HCT116 (cell line): ENCODE results near the gene BNIP5. TPM values are rescaled to one million over a fixed set of nuclear protein-coding genes. Genes with fewer than 3 reads are reported as not detected.

Experiments used
- ATAC-seq: fragments of 200-7000 bp; cut with Tn5 transposase; 2 replicates; pipeline ENCODE4 v1.9.1; 2020; ENCODE audit warnings: mild to moderate bottlenecking, moderate library complexity
- BruUV-seq: library from RNA; stranded (reverse); fragments of 400-500 nt; replicated peaks from 2 replicates; lab custom pipeline; 2021; lab: Mats Ljungman, UMichigan
- CTCF ChIA-PET: fragments of 300-600 bp; sonication (Branson Sonifier 250); formaldehyde crosslinking; loops from one replicate; lab custom pipeline; 2021; ENCODE audit warnings: antibody characterized with exemption; lab: Charles Lee
- POLR2A ChIA-PET: fragments of 300-600, 350-600 bp; sonication (Branson Sonifier 250); formaldehyde crosslinking; loops from one replicate; lab custom pipeline; 2021; ENCODE audit warnings: antibody characterized with exemption; lab: Charles Lee
- RAD21 ChIA-PET, 2 experiments: fragments of 300-600 bp; sonication (Branson Sonifier 250); formaldehyde crosslinking; loops; one replicate each; lab custom pipeline; 2023; ENCODE audit warnings: low total read pairs in 2 of 2; ENCODE audit not compliant: uncharacterized antibody in 2 of 2, unreplicated experiment in 2 of 2, low non-redundant PET in 1 of 2; lab: Charles Lee
- DNase-seq: peaks from one replicate; pipeline ENCODE4 v3.0.0-alpha.2; 2010; ENCODE audit warnings: low read depth, low spot score
- H2AFZ ChIP-seq: fragments of 200-600 bp; shearing (Covaris generic), sonication (generic); 2 replicates; pipeline ENCODE4 v1.6.1; 2017; ENCODE audit warnings: low read depth, mixed run types, mixed read lengths, antibody characterized with exemption, low read length; ENCODE audit not compliant: poor library complexity, severe bottlenecking
- H3K27ac ChIP-seq: 2 replicates; pipeline ENCODE4 v1.5.1; 2012; ENCODE audit warnings: low read depth, low read length
- H3K27me3 ChIP-seq: fragments of 200-600 bp; sonication (generic); 2 replicates; pipeline ENCODE4 v1.6.1; 2016; ENCODE audit warnings: mixed run types, low read length, mixed read lengths; ENCODE audit not compliant: insufficient read depth
- H3K36me3 ChIP-seq, 2 experiments: fragments of 200-500 bp in 1 of 2; fragments of 200-600 bp in 1 of 2; sonication (Bioruptor generic) in 1 of 2; sonication (generic) in 1 of 2; 2 replicates each; pipeline versions ENCODE4 v1.5.1 to v1.6.1; 2014 to 2016; ENCODE audit warnings: low read length in 2 of 2, inconsistent platforms in 1 of 2, mixed read lengths in 1 of 2, mixed run types in 1 of 2; ENCODE audit not compliant: insufficient read depth in 2 of 2, control insufficient read depth in 1 of 2
- H3K4me1 ChIP-seq, 2 experiments: fragments of 200-600 bp in 1 of 2; sonication (generic) in 1 of 2; 2 replicates each; pipeline versions ENCODE4 v1.5.1 to v1.6.1; 2012 to 2017; ENCODE audit warnings: low read length in 2 of 2, inconsistent platforms in 1 of 2, mild to moderate bottlenecking in 1 of 2, mixed read lengths in 1 of 2, mixed run types in 1 of 2, moderate library complexity in 1 of 2; ENCODE audit not compliant: insufficient read depth in 2 of 2, control insufficient read depth in 1 of 2
- H3K4me2 ChIP-seq: fragments of 200-600 bp; sonication (generic); 2 replicates; pipeline ENCODE4 v1.6.1; 2017; ENCODE audit warnings: mixed run types, low read length, mixed read lengths
- H3K4me3 ChIP-seq, 2 experiments: fragments of 200-600 bp in 1 of 2; sonication (generic) in 1 of 2; replicated peaks in 1 of 2; 2 replicates each; pipeline ENCODE4 v1.5.1; 2011 to 2016; ENCODE audit warnings: low read length in 2 of 2, control low read depth in 1 of 2, low read depth in 1 of 2, mild to moderate bottlenecking in 1 of 2, mixed read lengths in 1 of 2, mixed run types in 1 of 2
- H3K79me2 ChIP-seq: fragments of 200-600 bp; sonication (generic); 2 replicates; pipeline ENCODE4 v1.6.1; 2017; ENCODE audit warnings: mild to moderate bottlenecking, mixed run types, low read length, moderate library complexity, mixed read lengths; ENCODE audit not compliant: insufficient read depth
- H3K9ac ChIP-seq: fragments of 200-600 bp; sonication (generic); 2 replicates; pipeline ENCODE4 v1.6.1; 2016; ENCODE audit warnings: low read length, mixed read lengths
- H3K9me2 ChIP-seq: fragments of 200-600 bp; sonication (generic), shearing (Covaris generic); 2 replicates; pipeline ENCODE4 v1.6.1; 2017; ENCODE audit warnings: mixed run types, mild to moderate bottlenecking, moderate library complexity; ENCODE audit not compliant: insufficient read depth
- H3K9me3 ChIP-seq, 2 experiments: fragments of 200-500 bp in 1 of 2; fragments of 200-600 bp in 1 of 2; sonication (Bioruptor generic) in 1 of 2; sonication (generic) in 1 of 2; 2 replicates each; pipeline ENCODE4 v1.6.1; 2014 to 2017; ENCODE audit warnings: low read length in 2 of 2, mixed read lengths in 2 of 2, inconsistent platforms in 1 of 2, low read depth in 1 of 2, mild to moderate bottlenecking in 1 of 2, mixed run types in 1 of 2, moderate library complexity in 1 of 2; ENCODE audit not compliant: control insufficient read depth in 1 of 2, insufficient read depth in 1 of 2
- H4K20me1 ChIP-seq: fragments of 200-600 bp; sonication (generic), shearing (Covaris generic); 2 replicates; pipeline ENCODE4 v1.6.1; 2017; ENCODE audit warnings: mixed run types, mild to moderate bottlenecking, moderate library complexity; ENCODE audit not compliant: insufficient read depth
- CTCF ChIP-seq, 3 experiments: fragments of 200-600 bp in 1 of 3; sonication (generic) in 1 of 3; IDR thresholded peaks in 2 of 3; conservative IDR thresholded peaks in 1 of 3; 2 replicates each; pipeline ENCODE4 v1.5.1; 2012 to 2017; ENCODE audit warnings: low read depth in 2 of 3, low read length in 2 of 3, antibody characterized with exemption in 1 of 3, borderline replicate concordance in 1 of 3, control low read depth in 1 of 3, mild to moderate bottlenecking in 1 of 3, mixed read lengths in 1 of 3, mixed run types in 1 of 3, moderate library complexity in 1 of 3; ENCODE audit not compliant: insufficient read depth in 1 of 3
- ELF1 ChIP-seq: IDR thresholded peaks from 2 replicates; pipeline ENCODE4 v1.6.1; 2012; ENCODE audit warnings: low read depth, borderline replicate concordance
- RAD21 ChIP-seq: IDR thresholded peaks from 2 replicates; pipeline ENCODE4 v1.6.1; 2012; ENCODE audit warnings: low read depth, mild to moderate bottlenecking
- SIN3A ChIP-seq: IDR thresholded peaks from 2 replicates; pipeline ENCODE4 v1.6.1; 2012; ENCODE audit warnings: low read depth
- TCF7L2 ChIP-seq: IDR thresholded peaks from 2 replicates; pipeline ENCODE4 v1.7.0; 2011; ENCODE audit warnings: borderline replicate concordance, inconsistent platforms; ENCODE audit not compliant: insufficient read depth, insufficient read length; ENCODE audit errors: extremely low read depth
- YY1 ChIP-seq: IDR thresholded peaks from 2 replicates; pipeline ENCODE4 v1.6.1; 2011; ENCODE audit warnings: low read length, low read depth, moderate library complexity, mild to moderate bottlenecking; ENCODE audit not compliant: insufficient replicate concordance; ENCODE audit errors: extremely low read depth
- ZBTB33 ChIP-seq: IDR thresholded peaks from 2 replicates; pipeline ENCODE4 v1.6.1; 2011; ENCODE audit warnings: mild to moderate bottlenecking, low read length, moderate library complexity; ENCODE audit not compliant: insufficient replicate concordance; ENCODE audit errors: extremely low read depth
- ZFX ChIP-seq: fragments of 450-650 bp; IDR thresholded peaks from 2 replicates; pipeline ENCODE4 v1.6.1; 2017
- ZNF274 ChIP-seq: fragments of 200-500 bp; sonication (Bioruptor generic); IDR thresholded peaks from 2 replicates; pipeline ENCODE4 v1.6.1; 2014; ENCODE audit warnings: mild to moderate bottlenecking, low read depth, low read length, inconsistent platforms
- intact Hi-C: fragments of 100-400 bp; cut with micrococcal nuclease; formaldehyde crosslinking; loops from 2 replicates; pipeline ENCODE4 v1.10.0; 2022
- total RNA-seq: library from RNA; stranded (reverse); gene quantifications from one replicate; pipeline ENCODE4 v1.2.1, GENCODE V29; 2021; ENCODE audit not compliant: unreplicated experiment
- TF ChIP-seq, protein P1 (sequence below): IDR thresholded peaks from 2 replicates; pipeline ENCODE4 v1.6.1; 2012; ENCODE audit warnings: low read depth

The BNIP5 gene
- total RNA-seq, 1 experiment from 2014 or later: not detected

DNA sequence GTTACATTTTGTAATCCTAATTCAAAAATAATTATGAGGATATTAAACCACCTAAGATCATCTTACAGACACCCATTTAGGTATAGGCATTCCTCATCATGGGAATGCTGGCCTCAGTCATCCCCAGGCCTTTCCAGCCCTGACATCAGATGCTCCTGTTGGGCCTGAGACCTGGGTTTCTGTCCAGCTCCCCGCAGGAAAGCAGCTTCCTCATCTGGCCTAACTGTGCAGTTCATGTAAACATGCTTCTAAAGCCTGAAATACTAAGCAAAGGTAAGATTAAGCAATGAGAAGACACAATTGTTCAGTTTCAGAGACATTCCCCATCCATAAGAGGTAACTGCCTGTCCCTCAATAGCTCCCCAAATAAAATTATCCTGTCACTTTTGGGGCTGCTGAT, 31.7 kb upstream of the BNIP5 start (continued):
- TF ChIP-seq ZBTB33: no peak
- TF ChIP-seq ZNF274: no peak
- no peak for TF ChIP-seq SIN3A

DNA sequence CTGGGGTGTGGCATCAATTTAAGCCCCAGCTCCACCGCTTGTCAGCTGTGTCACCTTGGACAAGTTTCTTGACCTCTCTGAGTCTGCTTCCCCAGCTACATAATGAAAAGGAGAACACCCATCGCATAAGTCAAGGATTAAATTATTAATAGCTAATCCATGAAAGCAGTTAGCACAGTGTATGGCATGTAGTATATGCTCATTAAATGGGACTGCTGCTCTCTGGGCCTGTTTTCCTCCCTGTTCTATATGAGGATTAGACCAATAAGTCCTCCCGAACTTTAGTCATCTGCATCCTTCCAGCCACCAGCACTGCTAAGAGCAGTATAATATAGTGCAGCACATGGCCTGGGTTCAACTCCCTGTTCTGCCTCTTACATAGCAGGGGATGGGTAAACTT, 31.1 kb upstream of the BNIP5 start:
- intact Hi-C loops: no loop called here
- TF ChIP-seq RAD21: no peak
- TF ChIP-seq ELF1: no peak
- no peak for TF ChIP-seq CTCF (IDR thresholded peaks at IDR 0.05 in 2 of 3, conservative IDR thresholded peaks at IDR 0.05 in 1 of 3; ENCODE audit: borderline replicate concordance in 1 of 3, insufficient read depth in 1 of 3, low read depth in 2 of 3, low read length in 2 of 3)
- TF ChIP-seq ZFX: no peak
- no peak for TF ChIP-seq ZBTB33
- TF ChIP-seq YY1: no peak
- TF ChIP-seq, protein P1, sequence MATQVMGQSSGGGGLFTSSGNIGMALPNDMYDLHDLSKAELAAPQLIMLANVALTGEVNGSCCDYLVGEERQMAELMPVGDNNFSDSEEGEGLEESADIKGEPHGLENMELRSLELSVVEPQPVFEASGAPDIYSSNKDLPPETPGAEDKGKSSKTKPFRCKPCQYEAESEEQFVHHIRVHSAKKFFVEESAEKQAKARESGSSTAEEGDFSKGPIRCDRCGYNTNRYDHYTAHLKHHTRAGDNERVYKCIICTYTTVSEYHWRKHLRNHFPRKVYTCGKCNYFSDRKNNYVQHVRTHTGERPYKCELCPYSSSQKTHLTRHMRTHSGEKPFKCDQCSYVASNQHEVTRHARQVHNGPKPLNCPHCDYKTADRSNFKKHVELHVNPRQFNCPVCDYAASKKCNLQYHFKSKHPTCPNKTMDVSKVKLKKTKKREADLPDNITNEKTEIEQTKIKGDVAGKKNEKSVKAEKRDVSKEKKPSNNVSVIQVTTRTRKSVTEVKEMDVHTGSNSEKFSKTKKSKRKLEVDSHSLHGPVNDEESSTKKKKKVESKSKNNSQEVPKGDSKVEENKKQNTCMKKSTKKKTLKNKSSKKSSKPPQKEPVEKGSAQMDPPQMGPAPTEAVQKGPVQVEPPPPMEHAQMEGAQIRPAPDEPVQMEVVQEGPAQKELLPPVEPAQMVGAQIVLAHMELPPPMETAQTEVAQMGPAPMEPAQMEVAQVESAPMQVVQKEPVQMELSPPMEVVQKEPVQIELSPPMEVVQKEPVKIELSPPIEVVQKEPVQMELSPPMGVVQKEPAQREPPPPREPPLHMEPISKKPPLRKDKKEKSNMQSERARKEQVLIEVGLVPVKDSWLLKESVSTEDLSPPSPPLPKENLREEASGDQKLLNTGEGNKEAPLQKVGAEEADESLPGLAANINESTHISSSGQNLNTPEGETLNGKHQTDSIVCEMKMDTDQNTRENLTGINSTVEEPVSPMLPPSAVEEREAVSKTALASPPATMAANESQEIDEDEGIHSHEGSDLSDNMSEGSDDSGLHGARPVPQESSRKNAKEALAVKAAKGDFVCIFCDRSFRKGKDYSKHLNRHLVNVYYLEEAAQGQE: no peak
- TF ChIP-seq TCF7L2: no peak
- Histone ChIP-seq H3K9me2 (no peaks in the 10 kb centered on the region), H3K9me3 (no peaks in the 10 kb centered on the region), H3K9ac (no peak overlapping the region), H3K4me3 (no peak overlapping the region), H3K4me2 (no peak overlapping the region), H3K36me3 (no peaks in the 10 kb centered on the region), H2AFZ (no peak overlapping the region), H3K4me1 (no peaks in the 10 kb centered on the region), H3K27me3 (no peaks in the 10 kb centered on the region), H3K79me2 (no peaks in the 10 kb centered on the region), H3K27ac (no peak overlapping the region), H4K20me1 (no peaks in the 10 kb centered on the region)
- CTCF ChIA-PET: no interaction called here
- no peak for ATAC-seq
- no peak for DNase-seq
- no TSS peak for BruUV-seq
- RAD21 ChIA-PET: no interaction called here
- POLR2A ChIA-PET: no interaction called here
